Panc1 (cell line): ENCODE results near the gene CCDC85C. TPM values are rescaled to one million over a fixed set of nuclear protein-coding genes. Genes with fewer than 3 reads are reported as not detected.

Experiments
- ATAC-seq: fragments of 200-7000 bp; cut with Tn5 transposase; 2 replicates; pipeline ENCODE4 v1.9.1; 2020; ENCODE audit warnings: mild to moderate bottlenecking, moderate library complexity
- BruUV-seq: library from RNA; stranded (reverse); fragments of 400-500 nt; replicated peaks from 2 replicates; lab custom pipeline; 2021; lab: Mats Ljungman, UMichigan
- CTCF ChIA-PET: fragments of 300-600 bp; sonication (Branson Sonifier 250); formaldehyde crosslinking; loops from one replicate; lab custom pipeline; 2022; ENCODE audit warnings: antibody characterized with exemption; lab: Charles Lee
- POLR2A ChIA-PET: fragments of 300-600 bp; sonication (Branson Sonifier 250); formaldehyde crosslinking; loops from one replicate; lab custom pipeline; 2022; ENCODE audit warnings: antibody characterized with exemption; lab: Charles Lee
- DNase-seq: peaks from one replicate; pipeline ENCODE4 v3.0.0-alpha.2; 2010; ENCODE audit warnings: low read depth, low spot score
- H3K27ac ChIP-seq: 2 replicates; pipeline ENCODE4 v1.5.1; 2011; ENCODE audit warnings: mild to moderate bottlenecking, low read length, inconsistent platforms
- H3K27me3 ChIP-seq: fragments of 200-500 bp; sonication (Bioruptor generic); 2 replicates; pipeline ENCODE4 v1.6.0; 2014; ENCODE audit warnings: low read length, inconsistent platforms; ENCODE audit not compliant: control insufficient read depth, insufficient read depth
- H3K36me3 ChIP-seq: fragments of 200-500 bp; sonication (Bioruptor generic); 2 replicates; pipeline ENCODE4 v1.5.1; 2014; ENCODE audit warnings: inconsistent platforms, mild to moderate bottlenecking, low read length, moderate library complexity; ENCODE audit not compliant: control insufficient read depth, insufficient read depth
- H3K4me1 ChIP-seq: 2 replicates; pipeline ENCODE4 v1.5.1; 2011; ENCODE audit warnings: inconsistent platforms, mild to moderate bottlenecking, low read length, moderate library complexity; ENCODE audit not compliant: control insufficient read depth, insufficient read depth
- H3K4me3 ChIP-seq, 2 experiments: 2 replicates each; pipeline ENCODE4 v1.5.1; 2011 to 2012; ENCODE audit warnings: low read depth in 2 of 2, low read length in 2 of 2, mild to moderate bottlenecking in 2 of 2, inconsistent platforms in 1 of 2, moderate library complexity in 1 of 2
- H3K9me3 ChIP-seq: fragments of 200-500 bp; sonication (Bioruptor generic); 2 replicates; pipeline ENCODE4 v1.5.1; 2014; ENCODE audit warnings: low read depth, mild to moderate bottlenecking, inconsistent platforms, low read length, moderate library complexity; ENCODE audit not compliant: control insufficient read depth, insufficient read depth
- CTCF ChIP-seq: fragments of 450-650 bp; IDR thresholded peaks from 2 replicates; pipeline ENCODE4 v1.5.1; 2017; ENCODE audit warnings: mild to moderate bottlenecking
- POLR2AphosphoS5 ChIP-seq: IDR thresholded peaks from 2 replicates; pipeline ENCODE4 v1.6.1; 2012; ENCODE audit warnings: mild to moderate bottlenecking, low read depth, low read length, moderate library complexity
- REST ChIP-seq, 2 experiments: IDR thresholded peaks; 2 replicates each; pipeline ENCODE4 v1.6.1; 2011 to 2012; ENCODE audit warnings: low read depth in 2 of 2, control low read depth in 1 of 2, low read length in 1 of 2, mild to moderate bottlenecking in 1 of 2, moderate library complexity in 1 of 2; ENCODE audit not compliant: insufficient read depth in 1 of 2
- SIN3A ChIP-seq: IDR thresholded peaks from 2 replicates; pipeline ENCODE4 v1.6.1; 2012; ENCODE audit warnings: low read depth, mild to moderate bottlenecking, low read length, moderate library complexity, borderline replicate concordance; ENCODE audit not compliant: insufficient read depth
- TCF7L2 ChIP-seq: IDR thresholded peaks from 2 replicates; pipeline ENCODE4 v1.6.1; 2011; ENCODE audit warnings: mild to moderate bottlenecking, low read depth, low read length, inconsistent platforms
- in situ Hi-C: cut with HindIII; loops from 2 replicates; pipeline ENCODE4 v1.10.0; 2016; ENCODE audit warnings: low sequenced_read_pairs, low pct_unique_long_range_greater_than_20kb
- intact Hi-C: fragments of 100-400 bp; cut with micrococcal nuclease; formaldehyde crosslinking; loops from one replicate; pipeline ENCODE4 v1.10.0; 2022; ENCODE audit not compliant: unreplicated experiment
- total RNA-seq: library from RNA; stranded (reverse); gene quantifications from one replicate; pipeline ENCODE4 v1.2.1, GENCODE V29; 2021; ENCODE audit not compliant: unreplicated experiment

The CCDC85C gene
- total RNA-seq, 1 experiment from 2014 or later = 96.6 TPM

GRCh38 chr14:99575043-99576023, 28.7 kb downstream of the CCDC85C start:
- no TSS peak for BruUV-seq
- Histone ChIP-seq H3K4me1 (peaks cover 85% of the 10 kb centered on the region), H3K27me3 (no peaks in the 10 kb centered on the region), H3K4me3 (no peak overlapping the region), H3K9me3 (no peaks in the 10 kb centered on the region), H3K36me3 (no peaks in the 10 kb centered on the region), H3K27ac (peak overlapping the region; percentile 90)
- CTCF ChIA-PET = interaction anchor here (1.3 kb wide), 2 partner anchors 12 to 53 kb away, joined by 3 to 4 read pairs; no protein-coding TSS in a partner anchor
- POLR2A ChIA-PET = interaction anchor here (0.6 kb wide), 1 partner anchor 307 kb away, joined by 4 read pairs; no protein-coding TSS in a partner anchor
- DNase-seq = no peak
- intact Hi-C loops = no loop called here
- TF ChIP-seq REST (IDR thresholded peaks at IDR 0.05; ENCODE audit: insufficient read depth in 1 of 2, low read depth in 2 of 2, low read length in 1 of 2) = no peak
- TF ChIP-seq SIN3A = 0 out of 2 replicates have a peak, but pooled peaks have one; percentile 36
- 0 out of 2 replicates have a peak, but pooled peaks have one; percentile 24 for TF ChIP-seq TCF7L2
- no peak for TF ChIP-seq POLR2AphosphoS5
- TF ChIP-seq CTCF = no peak; the same call in 1 of the 2 replicates
- ATAC-seq = peak; percentile 51
- in situ Hi-C loops = no loop called here

GRCh38 chr14:99574099-99574880, 29.7 kb downstream of the CCDC85C start:
- ATAC-seq (peak; percentile 76), DNase-seq (no peak)
- Histone ChIP-seq H3K4me1 (peaks cover 87% of the 10 kb centered on the region), H3K9me3 (no peaks in the 10 kb centered on the region), H3K27me3 (no peaks in the 10 kb centered on the region), H3K4me3 (peak overlapping the region in 1 of 2 experiments; percentile 24; a peak in 1 of 4 replicates), H3K36me3 (no peaks in the 10 kb centered on the region), H3K27ac (peak overlapping the region; percentile 90)
- in situ Hi-C loops (no loop called here), intact Hi-C loops (no loop called here)
- BruUV-seq = no TSS peak
- ChIA-PET CTCF (interaction anchor here (1.3 kb wide), 2 partner anchors 11 to 51 kb away, joined by 3 to 4 read pairs; no protein-coding TSS in a partner anchor), POLR2A (interaction anchor here (0.6 kb wide), 1 partner anchor 308 kb away, joined by 4 read pairs; no protein-coding TSS in a partner anchor)
- TF ChIP-seq REST (IDR thresholded peaks at IDR 0.05; ENCODE audit: insufficient read depth in 1 of 2, low read depth in 2 of 2, low read length in 1 of 2) (no peak), POLR2AphosphoS5 (no peak; the same call in 1 of the 2 replicates), CTCF (no peak), SIN3A (peak; percentile 62), TCF7L2 (0 out of 2 replicates have a peak, but pooled peaks have one; percentile 63)
